Measurements from ENCODE around the gene LBH.

Gene LBH

GRCh38 chr2:30296496-30296895, 65.2 kb downstream of the LBH start:
- Histone ChIP-seq H3K27ac (ENCODE audit: low read length) (no peak overlapping the region), H4K20me1 (ENCODE audit: insufficient read depth, low read length) (no peaks in the 10 kb centered on the region), H3K36me3 (replicated peaks; ENCODE audit: low read depth, low read length) (no peaks in the 10 kb centered on the region), H3K9me3 (ENCODE audit: insufficient read depth, low read length) (no peaks in the 10 kb centered on the region), H2AFZ (ENCODE audit: low read depth, low read length) (no peak overlapping the region), H3K4me2 (ENCODE audit: low read length) (no peak overlapping the region), H3K9ac (ENCODE audit: low read length) (no peak overlapping the region), H3K27me3 (ENCODE audit: low read depth, low read length) (peaks cover 55% of the 10 kb centered on the region), H3K4me3 (ENCODE audit: low read length) (no peak overlapping the region), H3K79me2 (ENCODE audit: low read length) (no peaks in the 10 kb centered on the region), H3K4me1 (ENCODE audit: low read length) (peaks cover 25% of the 10 kb centered on the region)
- TF ChIP-seq EZH2phosphoT487 (IDR thresholded peaks at IDR 0.05; ENCODE audit: low read depth), result no peak
- no peak for TF ChIP-seq CTCF (IDR thresholded peaks at IDR 0.05; ENCODE audit: low read depth, low read length)

- Histone ChIP-seq H3K27me3 (ENCODE audit: low read depth, low read length) (peaks cover 60% of the 10 kb centered on the region), H3K9ac (ENCODE audit: low read length) (no peak overlapping the region), H2AFZ (ENCODE audit: low read depth, low read length) (no peak overlapping the region), H3K79me2 (ENCODE audit: low read length) (no peaks in the 10 kb centered on the region), H3K36me3 (replicated peaks; ENCODE audit: low read depth, low read length) (no peaks in the 10 kb centered on the region), H3K9me3 (ENCODE audit: insufficient read depth, low read length) (no peaks in the 10 kb centered on the region), H3K4me2 (ENCODE audit: low read length) (peak overlapping the region; percentile 25), H3K27ac (ENCODE audit: low read length) (no peak overlapping the region), H4K20me1 (ENCODE audit: insufficient read depth, low read length) (no peaks in the 10 kb centered on the region), H3K4me3 (ENCODE audit: low read length) (no peak overlapping the region), H3K4me1 (ENCODE audit: low read length) (peaks cover 22% of the 10 kb centered on the region)
- TF ChIP-seq CTCF (IDR thresholded peaks at IDR 0.05; ENCODE audit: low read depth, low read length) (no peak), EZH2phosphoT487 (IDR thresholded peaks at IDR 0.05; ENCODE audit: low read depth) (no peak)
These were observed 67.0 kb downstream of the LBH start for GRCh38 chr2:30298302-30298701.

GRCh38 chr2:30300122-30300455, 68.8 kb downstream of the LBH start:
- TF ChIP-seq EZH2phosphoT487 (IDR thresholded peaks at IDR 0.05; ENCODE audit: low read depth), result no peak
- no peak for TF ChIP-seq CTCF (IDR thresholded peaks at IDR 0.05; ENCODE audit: low read depth, low read length)
- no peak overlapping the region for H3K9ac ChIP-seq (ENCODE audit: low read length)
- no peaks in the 10 kb centered on the region for H4K20me1 ChIP-seq (ENCODE audit: insufficient read depth, low read length)
- no peaks in the 10 kb centered on the region for H3K79me2 ChIP-seq (ENCODE audit: low read length)
- peaks cover 16% of the 10 kb centered on the region for H3K4me1 ChIP-seq (ENCODE audit: low read length)
- H3K27ac ChIP-seq (ENCODE audit: low read length), result no peak overlapping the region
- peaks cover 61% of the 10 kb centered on the region for H3K27me3 ChIP-seq (ENCODE audit: low read depth, low read length)
- H3K4me2 ChIP-seq (ENCODE audit: low read length), result no peak overlapping the region
- H3K4me3 ChIP-seq (ENCODE audit: low read length), result no peak overlapping the region
- no peaks in the 10 kb centered on the region for H3K36me3 ChIP-seq (replicated peaks; ENCODE audit: low read depth, low read length)
- no peaks in the 10 kb centered on the region for H3K9me3 ChIP-seq (ENCODE audit: insufficient read depth, low read length)
- H2AFZ ChIP-seq (ENCODE audit: low read depth, low read length), result no peak overlapping the region

GRCh38 chr2:30300456-30301221, 69.3 kb downstream of the LBH start:
- Histone ChIP-seq H3K4me3 (ENCODE audit: low read length) (no peak overlapping the region), H3K27ac (ENCODE audit: low read length) (no peak overlapping the region), H4K20me1 (ENCODE audit: insufficient read depth, low read length) (no peaks in the 10 kb centered on the region)

More at GRCh38 chr2:30300456-30301221, 69.3 kb downstream of the LBH start:
- no peak overlapping the region for H3K4me2 ChIP-seq (ENCODE audit: low read length)
- H3K4me1 ChIP-seq (ENCODE audit: low read length), result peaks cover 16% of the 10 kb centered on the region
- H3K36me3 ChIP-seq (replicated peaks; ENCODE audit: low read depth, low read length), result no peaks in the 10 kb centered on the region
- H2AFZ ChIP-seq (ENCODE audit: low read depth, low read length), result no peak overlapping the region
- H3K27me3 ChIP-seq (ENCODE audit: low read depth, low read length), result peaks cover 66% of the 10 kb centered on the region
- H3K9me3 ChIP-seq (ENCODE audit: insufficient read depth, low read length), result no peaks in the 10 kb centered on the region
- TF ChIP-seq CTCF (IDR thresholded peaks at IDR 0.05; ENCODE audit: low read depth, low read length) (no peak), EZH2phosphoT487 (IDR thresholded peaks at IDR 0.05; ENCODE audit: low read depth) (no peak)
- no peak overlapping the region for H3K9ac ChIP-seq (ENCODE audit: low read length)
- no peaks in the 10 kb centered on the region for H3K79me2 ChIP-seq (ENCODE audit: low read length)

All from OCI-LY3 (cell line).